Measurements from ENCODE around the gene FAS.

Gene FAS

GRCh38 chr10:88978463-88978862, 12.1 kb upstream of the FAS start:
- no peak for DNase-seq (ENCODE audit: low read depth in 2 of 2)
- no peak for TF ChIP-seq CTCF (IDR thresholded peaks at IDR 0.05; ENCODE audit: low read depth, low read length)
- no peak overlapping the region for H3K4me3 ChIP-seq (replicated peaks in 1 of 2; ENCODE audit: low read depth in 2 of 2, low read length in 2 of 2)

GRCh38 chr10:88979153-88979562, 11.4 kb upstream of the FAS start:
- no peak overlapping the region for H3K4me3 ChIP-seq (replicated peaks in 1 of 2; ENCODE audit: low read depth in 2 of 2, low read length in 2 of 2)
- peak; percentile 85 to 92 for DNase-seq (ENCODE audit: low read depth in 2 of 2)
- TF ChIP-seq CTCF (IDR thresholded peaks at IDR 0.05; ENCODE audit: low read depth, low read length): no peak

DNA sequence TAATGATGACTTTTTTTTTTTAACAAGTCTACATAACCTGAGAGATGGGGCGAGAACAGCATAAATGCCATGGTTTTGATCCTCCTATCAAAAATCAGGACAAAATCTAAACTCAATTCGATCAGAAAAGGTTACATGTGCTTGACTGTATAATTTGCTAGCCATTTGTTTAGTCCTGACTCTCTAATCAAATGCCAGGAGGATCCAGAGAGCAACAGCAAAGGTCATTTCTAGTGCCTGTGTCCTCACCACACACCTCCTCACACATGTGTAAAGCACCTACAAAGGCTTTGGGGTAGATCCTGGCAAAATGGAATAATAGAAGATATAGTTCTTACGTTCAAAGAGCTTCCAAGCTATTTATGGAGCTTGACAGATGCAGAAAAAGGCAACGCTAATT, 11.0 kb upstream of the FAS start:
- no peak for TF ChIP-seq CTCF (IDR thresholded peaks at IDR 0.05; ENCODE audit: low read depth, low read length)
- no peak for DNase-seq (ENCODE audit: low read depth in 2 of 2)
- no peak overlapping the region for H3K4me3 ChIP-seq (replicated peaks in 1 of 2; ENCODE audit: low read depth in 2 of 2, low read length in 2 of 2)

DNA sequence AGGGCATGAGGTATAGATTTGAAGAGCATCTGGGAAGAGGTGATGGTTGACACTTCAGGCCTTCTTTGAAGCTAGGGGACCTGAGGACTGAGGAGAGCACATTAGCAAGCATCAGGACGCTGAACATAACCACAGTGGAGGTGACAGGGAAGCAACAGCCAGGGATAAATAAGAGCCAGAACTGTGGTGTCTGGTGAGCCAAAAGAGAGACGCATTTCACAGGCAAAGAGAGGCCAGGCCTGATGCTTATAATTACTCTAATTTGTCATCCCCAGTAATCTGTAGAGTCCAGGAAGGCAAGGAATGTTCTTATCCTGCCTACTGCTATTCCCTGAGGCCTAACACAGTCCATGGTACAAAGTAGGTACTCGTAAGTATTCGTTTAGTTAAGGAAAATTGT, 10.4 kb upstream of the FAS start:
- no peak for TF ChIP-seq CTCF (IDR thresholded peaks at IDR 0.05; ENCODE audit: low read depth, low read length)
- DNase-seq (ENCODE audit: low read depth in 2 of 2): no peak

GRCh38 chr10:88980800-88981199, 9.8 kb upstream of the FAS start:
- no peak for DNase-seq (ENCODE audit: low read depth in 2 of 2)
- no peak for TF ChIP-seq CTCF (IDR thresholded peaks at IDR 0.05; ENCODE audit: low read depth, low read length)
- H3K4me3 ChIP-seq (replicated peaks in 1 of 2; ENCODE audit: low read depth in 2 of 2, low read length in 2 of 2): no peak overlapping the region

More for the DNA sequence above, 10.4 kb upstream of the FAS start:
- no peak overlapping the region for H3K4me3 ChIP-seq (replicated peaks in 1 of 2; ENCODE audit: low read depth in 2 of 2, low read length in 2 of 2)

GRCh38 chr10:88981435-88981834, 9.2 kb upstream of the FAS start:
- TF ChIP-seq CTCF (IDR thresholded peaks at IDR 0.05; ENCODE audit: low read depth, low read length): no peak
- H3K4me3 ChIP-seq (replicated peaks in 1 of 2; ENCODE audit: low read depth in 2 of 2, low read length in 2 of 2): no peak overlapping the region
- DNase-seq (ENCODE audit: low read depth in 2 of 2): no peak

- no peak for TF ChIP-seq CTCF (IDR thresholded peaks at IDR 0.05; ENCODE audit: low read depth, low read length)
- no peak overlapping the region for H3K4me3 ChIP-seq (replicated peaks in 1 of 2; ENCODE audit: low read depth in 2 of 2, low read length in 2 of 2)
- no peak for DNase-seq (ENCODE audit: low read depth in 2 of 2)
Measured at GRCh38 chr10:88982366-88982765, 8.2 kb upstream of the FAS start.

Data from cardiac fibroblast (primary cell).